ENCODE data around the gene CCNDBP1. TPM values are rescaled to one million over a fixed set of nuclear protein-coding genes. Genes with fewer than 3 reads are reported as not detected.

Gene CCNDBP1
- polyA plus RNA-seq, 1 of the 3 experiments (the other 2 are of a cell fraction): 63.6 TPM

- no peak overlapping the region for H3K4me3 ChIP-seq (ENCODE audit: low read depth in 2 of 2, low read length in 1 of 2)
- no peak for DNase-seq
- 94% methylated on average over 5 of the region's 5 CpGs for WGBS (ENCODE audit: low lambda C conversion rate)
- H3K4me2 ChIP-seq: no peak overlapping the region
- no peak for TF ChIP-seq RFX5 (IDR thresholded peaks at IDR 0.05; ENCODE audit: low read length)
- TF ChIP-seq GATA2 (CRISPR knock-in tag; IDR thresholded peaks at IDR 0.05): no peak
- TF ChIP-seq JUND (IDR thresholded peaks at IDR 0.05): no peak
- no peak for TF ChIP-seq RCOR1 (IDR thresholded peaks at IDR 0.05; ENCODE audit: low read length)
- no peak for TF ChIP-seq PBX3 (IDR thresholded peaks at IDR 0.05)
- no peak for TF ChIP-seq CHD2 (IDR thresholded peaks at IDR 0.05; ENCODE audit: low read length, partially characterized antibody)
- TF ChIP-seq TAF1 (IDR thresholded peaks at IDR 0.05; ENCODE audit: borderline replicate concordance, low read depth, low read length): no peak
- TF ChIP-seq USF2 (IDR thresholded peaks at IDR 0.05; ENCODE audit: borderline replicate concordance, low read depth, low read length): no peak
- TF ChIP-seq REST (IDR thresholded peaks at IDR 0.05; ENCODE audit: low read depth, low read length): no peak
- no peak for TF ChIP-seq USF1 (IDR thresholded peaks at IDR 0.05; ENCODE audit: borderline replicate concordance, low read depth)
- TF ChIP-seq SMC3 (IDR thresholded peaks at IDR 0.05; ENCODE audit: low read depth, low read length): no peak
- no peak for TF ChIP-seq MEF2A (IDR thresholded peaks at IDR 0.05; ENCODE audit: borderline replicate concordance, low read depth)
- no peak for TF ChIP-seq NFIC (IDR thresholded peaks at IDR 0.05; ENCODE audit: borderline replicate concordance)
- TF ChIP-seq GABPA (IDR thresholded peaks at IDR 0.05; ENCODE audit: low read depth): no peak
- TF ChIP-seq FOSL2 (IDR thresholded peaks at IDR 0.05; ENCODE audit: borderline replicate concordance, low read depth): no peak
- no peak for TF ChIP-seq NRF1 (IDR thresholded peaks at IDR 0.05; ENCODE audit: low read depth, low read length)
- no peak for TF ChIP-seq RXRA (IDR thresholded peaks at IDR 0.05; ENCODE audit: borderline replicate concordance, low read depth)
- TF ChIP-seq MXI1 (IDR thresholded peaks at IDR 0.05; ENCODE audit: low read depth, low read length): no peak
- H3K9ac ChIP-seq: no peak overlapping the region
- H3K79me2 ChIP-seq (ENCODE audit: insufficient read depth): no peaks in the 10 kb centered on the region
- no peak overlapping the region for H3K27ac ChIP-seq (ENCODE audit: low read depth in 2 of 2, low read length in 1 of 2)
- H3K36me3 ChIP-seq (replicated peaks in 1 of 2; ENCODE audit: control insufficient read depth in 1 of 2, insufficient read depth in 2 of 2, low read length in 1 of 2): peaks cover 28 to 30% of the 10 kb centered on the region in 2 experiments
- peaks cover 0 to 6% of the 10 kb centered on the region in 2 experiments; a peak in 1 of 4 replicates for H3K4me1 ChIP-seq (ENCODE audit: control insufficient read depth in 1 of 2, insufficient read depth in 2 of 2, low read depth in 1 of 2, low read length in 1 of 2)
- CTCF ChIA-PET: no interaction called here
- H4K20me1 ChIP-seq (ENCODE audit: insufficient read depth): no peaks in the 10 kb centered on the region
- no peak overlapping the region for H2AFZ ChIP-seq (ENCODE audit: low read depth)
- POLR2A ChIA-PET: no interaction called here
- no peaks in the 10 kb centered on the region for H3K9me2 ChIP-seq
- H3K27me3 ChIP-seq (ENCODE audit: insufficient read depth): no peaks in the 10 kb centered on the region
- peaks cover 27% of the 10 kb centered on the region for H3F3A ChIP-seq (replicated peaks; ENCODE audit: insufficient read depth)
- H3K9me3 ChIP-seq: no peaks in the 10 kb centered on the region
Measured at GRCh38 chr15:43146184-43146583, 39.0 kb upstream of the CCNDBP1 start.
